HG02885 (cell line): ENCODE results near the gene HOXD10.

ENCODE experiments used
- ATAC-seq: cut with Tn5 transposase; IDR thresholded peaks from one replicate; pipeline ENCODE4 v1.9.1; 2021; ENCODE audit warnings: mild to moderate bottlenecking; ENCODE audit not compliant: unreplicated experiment, poor library complexity

The HOXD10 gene

DNA sequence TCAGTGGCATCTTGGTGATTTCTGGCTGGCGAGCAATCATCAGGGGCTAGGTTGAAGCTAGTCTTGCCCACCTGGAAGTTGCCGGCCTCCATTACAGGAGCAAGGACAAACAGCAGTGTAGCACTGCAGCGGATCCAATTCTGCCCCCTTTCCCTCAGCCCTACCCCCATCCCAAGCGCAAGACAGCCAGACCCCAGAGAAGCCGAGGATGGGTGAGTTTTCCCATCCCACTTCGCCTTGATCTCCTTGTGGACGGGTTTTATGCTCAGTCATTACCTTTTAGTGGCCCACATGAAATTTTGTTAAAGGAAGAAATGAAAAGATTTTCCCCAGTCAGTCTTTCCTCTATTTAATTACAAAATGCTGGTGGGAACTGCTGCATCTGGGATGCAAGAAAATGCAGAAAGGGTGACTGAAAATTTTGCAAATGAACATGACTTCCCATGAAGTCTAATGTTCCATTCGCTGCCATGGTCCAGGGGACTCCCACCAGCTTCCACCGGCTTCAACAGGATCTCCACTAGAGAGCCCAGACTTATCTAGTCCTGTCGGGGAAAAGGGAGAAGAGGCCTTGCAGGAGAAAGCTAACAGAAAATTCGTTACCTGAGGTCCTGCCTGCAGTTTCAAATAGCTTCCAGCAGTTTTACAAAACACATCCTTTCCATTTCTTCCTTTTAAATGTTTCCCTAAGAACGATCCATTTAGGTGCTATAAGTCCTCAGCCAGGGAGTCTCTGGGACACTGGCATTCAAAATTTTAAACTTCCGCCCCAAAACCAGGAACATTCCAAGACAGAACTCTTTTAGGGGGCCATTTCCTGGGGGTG is 4.0 kb downstream of the HOXD10 start:
- ATAC-seq = no peak

DNA sequence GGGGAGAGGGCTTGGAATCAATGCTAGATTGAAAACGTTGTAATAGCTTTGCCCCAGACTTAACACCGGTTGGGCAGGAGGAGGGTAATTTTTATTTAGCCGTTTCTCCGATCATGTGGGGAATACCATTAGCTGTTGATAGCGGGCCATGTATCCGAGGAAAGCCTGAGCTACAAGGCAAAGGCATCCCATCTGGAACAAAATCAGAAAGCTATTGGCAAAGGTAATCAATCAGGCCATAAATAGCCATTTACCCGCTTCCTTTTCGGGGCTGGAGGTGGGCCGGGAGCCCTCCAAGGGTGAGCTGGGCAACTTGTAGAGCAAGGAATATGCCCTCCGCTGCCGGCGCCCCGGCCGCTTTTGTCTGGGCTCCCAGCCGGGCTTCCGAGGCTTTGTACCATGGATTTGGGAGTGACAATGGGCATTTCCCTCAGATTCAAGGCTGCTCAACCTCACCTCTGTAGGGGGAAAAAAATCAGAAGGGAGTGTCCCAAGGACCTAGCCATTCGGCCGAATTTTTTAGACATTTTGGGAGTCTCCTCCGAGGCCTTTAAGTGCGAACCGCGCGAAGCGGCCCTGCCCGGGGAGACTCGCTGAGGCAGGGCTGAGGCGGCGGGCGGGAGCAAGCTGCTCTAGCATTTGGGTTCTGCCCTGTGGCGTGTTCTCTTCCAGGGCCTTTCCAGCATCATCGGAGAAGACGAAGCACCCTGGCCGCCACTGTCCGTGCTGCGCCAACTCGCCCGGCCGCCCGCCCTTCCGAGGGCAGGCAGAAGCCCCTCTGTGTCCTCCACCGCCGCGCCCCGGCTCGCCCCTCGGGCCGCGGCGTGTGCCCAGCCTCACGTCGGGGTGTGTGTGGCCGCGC is 4.8 kb downstream of the HOXD10 start:
- no peak for ATAC-seq

DNA sequence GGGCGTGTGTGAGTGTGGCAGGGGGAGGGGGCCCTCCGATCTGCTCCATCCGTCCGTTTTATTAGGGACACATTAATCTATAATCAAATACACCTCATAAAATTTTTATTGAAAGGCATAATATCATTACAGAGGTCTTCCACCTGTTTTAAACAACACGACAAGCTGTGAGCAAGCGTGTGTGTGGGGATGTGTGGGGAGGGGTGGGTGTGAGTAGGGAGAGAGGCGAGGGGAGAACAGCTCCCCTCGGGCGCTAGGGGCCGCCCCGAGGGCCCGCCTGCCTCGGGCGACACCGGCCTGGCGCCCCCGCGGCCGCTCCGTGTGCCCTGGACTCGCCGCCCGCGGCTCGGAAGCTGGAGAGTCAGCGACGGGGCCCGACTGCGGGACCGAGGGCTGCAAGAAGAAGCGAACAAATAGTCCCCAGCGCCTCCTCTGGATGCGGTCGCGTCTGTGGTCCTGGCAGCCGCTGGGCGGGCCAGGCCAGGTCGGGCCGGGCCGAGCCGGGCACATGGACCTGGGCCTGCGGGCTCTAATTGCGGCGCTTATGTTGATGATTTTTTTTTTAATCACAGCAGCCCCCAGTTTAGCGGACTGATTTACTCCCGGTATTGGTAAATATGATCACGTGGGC is 5.6 kb downstream of the HOXD10 start:
- ATAC-seq = no peak

DNA sequence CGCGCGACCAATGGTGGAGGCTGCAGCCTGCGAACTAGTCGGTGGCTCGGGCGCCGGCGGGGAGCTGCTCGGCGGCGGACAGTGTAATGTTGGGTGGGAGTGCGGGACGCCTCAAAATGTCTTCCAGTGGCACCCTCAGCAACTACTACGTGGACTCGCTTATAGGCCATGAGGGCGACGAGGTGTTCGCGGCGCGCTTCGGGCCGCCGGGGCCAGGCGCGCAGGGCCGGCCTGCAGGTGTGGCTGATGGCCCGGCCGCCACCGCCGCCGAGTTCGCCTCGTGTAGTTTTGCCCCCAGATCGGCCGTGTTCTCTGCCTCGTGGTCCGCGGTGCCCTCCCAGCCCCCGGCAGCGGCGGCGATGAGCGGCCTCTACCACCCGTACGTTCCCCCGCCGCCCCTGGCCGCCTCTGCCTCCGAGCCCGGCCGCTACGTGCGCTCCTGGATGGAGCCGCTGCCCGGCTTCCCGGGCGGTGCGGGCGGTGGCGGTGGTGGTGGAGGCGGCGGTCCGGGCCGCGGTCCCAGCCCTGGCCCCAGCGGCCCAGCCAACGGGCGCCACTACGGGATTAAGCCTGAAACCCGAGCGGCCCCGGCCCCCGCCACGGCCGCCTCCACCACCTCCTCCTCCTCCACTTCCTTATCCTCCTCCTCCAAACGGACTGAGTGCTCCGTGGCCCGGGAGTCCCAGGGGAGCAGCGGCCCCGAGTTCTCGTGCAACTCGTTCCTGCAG is 6.3 kb downstream of the HOXD10 start, which contains the start of gene HOXD9:
TSS of gene HOXD9 (plus strand) at position 37 of the 728 bp plus-strand sequence. CDS start at position 87, 50 bp downstream.
- ATAC-seq = no peak

DNA sequence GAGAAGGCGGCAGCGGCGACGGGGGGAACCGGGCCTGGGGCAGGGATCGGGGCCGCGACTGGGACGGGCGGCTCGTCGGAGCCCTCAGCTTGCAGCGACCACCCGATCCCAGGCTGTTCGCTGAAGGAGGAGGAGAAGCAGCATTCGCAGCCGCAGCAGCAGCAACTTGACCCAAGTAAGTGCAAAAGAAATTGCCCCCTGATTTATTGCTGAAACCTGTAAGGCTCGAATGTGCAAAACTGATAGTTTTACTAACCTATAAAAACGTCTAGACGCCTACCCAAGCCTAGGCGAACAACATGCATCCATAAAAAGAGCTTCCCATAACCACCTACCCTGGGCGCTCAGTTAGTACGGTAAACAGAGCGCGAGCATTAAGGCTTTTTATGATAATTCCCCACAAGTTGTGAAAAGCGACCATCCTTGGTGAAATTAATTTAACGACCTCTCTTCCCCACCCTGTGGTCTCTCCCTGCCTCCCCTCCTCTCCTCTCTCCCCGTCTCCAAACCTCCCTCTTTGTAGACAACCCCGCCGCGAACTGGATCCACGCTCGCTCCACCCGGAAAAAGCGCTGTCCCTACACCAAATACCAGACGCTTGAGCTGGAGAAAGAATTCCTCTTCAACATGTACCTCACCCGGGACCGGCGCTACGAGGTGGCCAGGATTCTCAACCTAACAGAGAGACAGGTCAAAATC is 7.0 kb downstream of the HOXD10 start:
- no peak for ATAC-seq

DNA sequence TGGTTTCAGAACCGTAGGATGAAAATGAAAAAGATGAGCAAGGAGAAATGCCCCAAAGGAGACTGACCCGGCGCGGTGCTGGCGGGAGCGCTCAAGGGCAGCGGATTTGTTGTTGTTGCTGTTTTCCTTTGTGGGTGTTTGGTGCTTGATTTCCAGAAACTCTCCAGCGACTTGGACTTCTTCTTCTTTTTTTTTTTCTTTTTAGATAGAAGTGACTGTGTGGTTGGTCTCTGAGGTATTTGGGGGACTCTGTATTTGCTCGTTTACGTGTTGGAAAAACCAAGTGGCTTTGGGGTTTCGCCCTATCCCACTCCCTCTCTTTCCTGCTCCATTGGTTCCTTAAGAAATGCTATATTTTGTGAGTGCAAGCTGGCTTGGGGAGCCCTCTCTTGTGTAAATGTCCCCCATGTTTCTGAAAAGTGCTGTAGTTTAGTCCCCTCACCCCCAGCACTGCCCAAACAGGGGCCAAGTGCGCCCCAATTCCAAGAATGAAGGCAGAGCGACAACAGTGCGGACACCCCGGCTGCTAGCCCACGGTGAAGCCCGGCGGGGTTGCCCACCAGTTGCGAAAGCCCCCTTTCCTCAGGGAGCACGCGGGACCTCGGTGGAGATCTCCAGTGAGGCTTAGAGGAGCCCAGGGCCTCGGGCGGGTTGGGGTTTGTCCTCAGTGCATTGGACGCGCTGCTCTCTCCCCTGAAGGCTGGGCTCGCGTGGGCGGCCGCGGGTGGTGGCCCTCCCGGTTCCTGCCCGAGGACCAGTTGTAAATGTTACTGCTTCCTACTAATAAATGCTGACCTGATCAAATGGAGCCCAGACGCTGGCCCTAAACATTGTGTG is 7.8 kb downstream of the HOXD10 start:
- ATAC-seq = no peak

DNA sequence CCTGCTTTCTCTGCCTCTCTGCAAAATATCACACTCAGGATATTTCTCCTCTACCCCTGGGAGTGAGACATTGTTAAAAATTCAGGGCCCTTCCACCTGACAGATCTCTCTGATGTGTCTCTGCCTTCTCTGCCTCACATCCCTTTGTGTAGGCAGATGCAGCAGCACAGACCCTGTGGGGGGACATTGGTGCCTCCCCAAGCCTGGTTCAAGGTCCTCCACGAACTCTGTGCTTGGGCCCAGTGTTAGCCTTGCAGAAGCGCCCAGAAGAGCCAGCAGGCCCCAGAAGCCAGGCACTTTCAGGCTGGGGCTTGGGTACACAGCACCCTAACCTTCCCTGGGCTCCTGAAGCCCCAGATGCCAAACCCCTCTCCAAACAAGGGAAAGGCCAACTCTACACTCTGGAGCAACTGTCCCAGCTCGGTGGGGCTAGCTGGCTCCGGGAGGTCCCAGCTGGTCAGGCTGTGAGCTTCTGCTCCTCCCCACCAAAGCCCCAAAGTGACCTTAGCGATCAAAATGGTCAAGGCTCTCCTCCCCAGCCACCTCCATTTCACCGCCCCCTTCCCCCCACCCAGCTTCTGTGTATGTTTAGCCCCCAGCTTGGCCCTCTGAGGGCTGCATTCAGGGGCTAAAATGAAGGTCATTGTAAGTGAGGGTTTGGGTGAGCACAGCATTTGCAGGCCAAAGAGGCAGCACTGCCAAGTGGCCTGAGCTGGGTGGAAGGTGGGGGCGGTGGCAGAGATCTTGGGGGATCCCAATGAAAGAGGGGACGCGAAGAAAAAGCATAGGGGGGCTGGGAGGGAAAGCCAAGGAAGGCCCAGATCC is 8.6 kb downstream of the HOXD10 start:
- no peak for ATAC-seq

DNA sequence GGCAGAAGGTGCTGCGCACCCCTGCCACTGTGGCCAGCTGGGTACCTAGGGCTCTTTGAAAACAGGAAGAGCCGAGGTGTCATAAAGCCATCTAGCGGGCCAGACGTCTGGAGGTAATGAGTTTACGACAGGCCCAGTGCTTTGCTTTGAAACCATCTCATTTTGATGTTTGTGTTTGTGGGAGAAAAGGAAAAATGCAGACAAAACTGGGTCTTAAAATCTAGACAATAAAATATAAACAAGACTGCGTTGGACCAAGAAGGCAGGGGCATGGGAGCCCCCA is 9.1 kb downstream of the HOXD10 start:
- no peak for ATAC-seq

DNA sequence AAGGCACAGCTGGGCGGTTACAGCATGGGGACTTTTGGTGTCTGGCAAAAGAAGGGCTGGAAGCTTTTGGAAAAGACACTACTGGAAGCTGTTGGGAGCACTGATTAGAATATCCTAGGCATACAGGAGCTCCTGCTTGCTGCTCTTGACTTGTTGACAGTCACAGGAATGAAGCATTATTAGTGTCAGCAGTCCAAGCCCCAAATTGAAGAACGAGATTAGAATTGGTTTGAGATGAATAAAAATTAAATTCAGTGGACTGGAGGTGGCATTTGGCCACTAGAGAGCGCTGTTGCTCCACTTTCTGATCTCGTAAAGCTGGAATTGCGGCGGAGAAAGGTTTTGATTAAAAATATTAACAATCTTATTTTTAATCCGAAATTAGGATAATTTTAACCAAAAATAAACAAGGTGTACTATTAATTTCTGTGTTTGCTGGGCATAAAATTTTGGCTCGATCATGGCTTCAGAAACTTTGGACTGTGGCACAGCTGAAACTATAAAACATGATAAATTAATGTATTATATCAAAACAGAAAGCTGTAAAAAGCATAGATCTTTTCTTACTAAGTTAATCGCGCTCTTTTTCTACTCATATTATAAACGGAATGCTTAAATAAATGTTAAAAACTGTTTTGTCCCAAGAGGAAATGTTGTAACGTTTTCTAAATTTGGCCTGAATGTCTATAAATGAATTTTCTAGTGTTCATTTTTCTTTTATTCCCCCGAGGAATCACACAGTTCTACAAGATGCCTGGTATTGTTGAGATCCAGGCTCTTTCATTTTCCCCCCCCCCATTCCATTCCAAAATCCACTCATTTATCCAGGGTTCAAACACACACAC is 10.6 kb downstream of the HOXD10 start:
- no peak for ATAC-seq

DNA sequence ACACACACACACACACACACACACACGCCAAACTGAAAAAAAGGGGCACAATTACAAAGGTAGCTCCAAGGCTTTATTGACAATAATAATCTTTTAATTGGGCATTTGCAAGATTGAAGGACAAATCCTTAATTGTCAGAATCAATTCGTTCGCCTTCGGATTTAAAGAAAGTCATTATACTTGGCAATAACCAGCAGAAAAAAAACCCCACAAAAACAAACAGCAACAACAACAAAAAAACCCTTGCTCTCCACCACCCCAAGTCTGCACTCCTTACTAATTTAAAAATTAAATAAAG is 11.1 kb downstream of the HOXD10 start:
- no peak for ATAC-seq

DNA sequence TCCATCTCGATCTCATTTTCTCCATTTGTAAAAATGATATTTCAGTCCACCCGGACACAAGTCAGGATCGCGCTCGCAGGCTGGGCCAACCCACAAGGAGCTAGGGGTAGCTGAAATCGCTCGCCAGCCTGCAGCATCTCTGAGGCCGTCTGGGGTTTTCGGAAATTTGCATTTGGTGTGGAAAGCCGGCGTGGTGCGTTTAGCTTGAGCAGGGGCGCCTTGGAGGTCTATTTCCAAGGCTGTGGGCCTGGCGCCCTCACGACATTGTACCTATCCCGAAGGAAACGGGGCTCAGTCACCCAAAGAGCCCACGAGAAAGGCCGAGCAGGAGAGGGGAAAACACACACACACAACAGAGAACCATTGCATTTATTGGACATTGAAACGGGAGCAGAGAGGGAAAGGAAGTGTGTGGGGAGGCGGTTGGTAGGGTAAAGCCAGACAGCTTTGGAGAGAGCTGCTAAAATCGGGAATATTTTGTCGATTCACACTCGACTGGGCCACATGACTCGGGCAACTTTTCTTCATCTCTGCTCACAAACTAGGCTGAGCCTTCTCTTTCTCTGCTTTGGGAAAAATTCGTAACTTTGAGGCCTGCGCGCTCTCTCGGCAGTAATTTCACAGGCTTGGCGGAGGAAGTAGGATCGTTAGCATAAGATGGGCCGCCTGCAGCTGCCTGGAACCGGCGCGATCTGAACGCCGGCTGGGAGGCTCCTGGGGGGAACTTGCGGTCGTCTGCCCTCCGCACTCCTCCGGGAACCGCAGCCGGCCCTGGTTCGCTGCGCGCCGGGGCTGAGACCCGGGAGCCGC is 11.8 kb downstream of the HOXD10 start:
- no peak for ATAC-seq

DNA sequence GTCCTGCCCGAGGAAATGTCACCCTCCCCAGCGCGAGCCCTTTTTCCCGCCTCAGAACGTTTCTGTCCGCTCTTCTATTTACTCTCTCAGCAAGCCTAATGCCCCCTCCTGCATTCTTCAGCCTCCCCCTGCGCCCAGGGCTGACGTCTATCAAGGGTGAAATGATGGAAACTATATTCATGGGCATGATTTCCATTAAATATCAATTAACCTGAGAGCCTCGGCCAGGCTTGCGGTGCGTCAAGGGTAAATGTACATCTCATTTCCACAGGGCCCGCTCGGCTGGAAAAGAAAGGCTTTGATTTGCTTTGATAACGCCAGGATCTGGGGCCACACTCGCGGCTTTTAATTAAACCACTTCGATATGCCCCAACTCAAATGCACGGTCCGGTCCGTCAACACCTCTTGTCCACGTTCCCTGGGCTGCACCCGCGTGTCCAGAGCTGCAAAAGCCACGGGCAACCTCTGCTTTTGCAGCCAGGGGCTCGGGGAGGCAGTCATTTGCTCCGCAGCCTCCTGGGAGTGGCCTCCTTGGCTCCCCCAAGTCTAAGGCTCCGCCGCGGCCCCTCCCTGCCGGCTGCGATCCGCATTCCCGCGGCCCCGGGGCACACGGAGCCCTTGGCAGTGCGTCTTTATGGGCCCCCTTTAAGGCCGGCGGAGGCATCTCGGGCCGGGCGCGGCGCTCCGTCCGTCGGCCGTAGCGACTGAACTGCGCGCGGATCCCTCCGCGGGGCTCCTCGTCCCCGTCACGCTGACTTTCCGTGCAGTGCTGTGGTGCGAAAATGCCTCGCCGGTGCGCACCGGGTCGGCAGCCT is 12.6 kb downstream of the HOXD10 start, which contains the start of gene HOXD8:
TSS of gene HOXD8 (plus strand) at position 724 of the 815 bp plus-strand sequence. CDS start 662 bp downstream, outside the sequence.
- no peak for ATAC-seq

DNA sequence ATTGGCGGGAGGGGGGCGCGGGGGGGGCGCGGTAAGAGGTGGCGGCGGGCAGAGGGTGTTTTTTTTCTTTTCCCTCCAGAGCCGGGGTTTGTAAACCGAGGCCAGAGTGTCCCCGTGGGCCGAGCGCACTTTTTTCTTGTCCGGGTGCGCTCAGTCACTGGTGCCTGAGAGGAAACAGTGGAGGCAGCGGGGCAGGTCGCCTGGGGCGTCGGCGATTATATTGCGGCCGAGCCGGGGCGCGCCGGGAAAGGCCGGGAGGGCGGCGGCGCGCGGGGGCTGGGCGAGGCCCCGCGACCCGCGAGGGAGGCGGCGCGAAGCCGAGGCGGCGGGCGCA is 13.2 kb downstream of the HOXD10 start:
- ATAC-seq = no peak

DNA sequence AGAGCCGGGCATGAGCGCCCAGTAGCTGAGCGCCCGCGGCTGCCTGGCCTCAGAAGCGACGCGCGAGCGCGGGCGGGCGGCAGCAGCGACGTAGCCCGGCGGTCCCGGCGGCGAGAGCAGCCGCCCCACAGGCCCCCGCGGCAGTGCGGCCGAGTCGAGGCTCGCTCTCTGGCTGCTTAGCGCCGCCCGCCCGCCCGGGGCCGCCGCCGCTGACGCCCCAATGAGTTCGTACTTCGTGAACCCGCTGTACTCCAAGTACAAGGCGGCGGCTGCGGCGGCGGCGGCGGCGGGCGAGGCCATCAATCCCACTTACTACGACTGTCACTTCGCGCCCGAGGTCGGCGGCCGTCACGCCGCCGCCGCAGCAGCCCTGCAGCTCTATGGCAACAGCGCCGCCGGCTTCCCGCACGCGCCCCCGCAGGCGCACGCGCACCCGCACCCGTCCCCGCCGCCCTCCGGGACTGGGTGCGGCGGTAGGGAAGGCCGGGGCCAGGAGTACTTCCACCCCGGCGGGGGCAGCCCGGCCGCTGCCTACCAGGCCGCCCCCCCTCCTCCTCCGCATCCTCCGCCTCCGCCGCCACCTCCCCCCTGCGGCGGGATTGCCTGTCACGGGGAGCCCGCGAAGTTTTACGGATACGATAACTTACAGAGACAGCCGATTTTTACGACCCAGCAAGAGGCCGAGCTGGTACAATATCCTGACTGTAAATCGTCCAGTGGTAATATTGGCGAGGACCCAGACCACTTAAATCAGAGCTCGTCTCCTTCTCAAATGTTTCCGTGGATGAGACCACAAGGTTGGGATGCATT is 13.8 kb downstream of the HOXD10 start:
- no peak for ATAC-seq
